Daoy (cell line): ENCODE data around the gene FXYD7. TPM values are rescaled to one million over a fixed set of nuclear protein-coding genes. Genes with fewer than 3 reads are reported as not detected.
"Not testable (repeated sequence)": the region's sequence is repeated elsewhere in the genome, so short reads cannot be mapped to it uniquely, and the experiment has no call there.

Experiments used
- DNase-seq: peaks from one replicate; pipeline ENCODE4 v3.0.0-alpha.2; 2015; ENCODE audit warnings: low read depth
- total RNA-seq: library from RNA; depleted of rRNA; stranded (reverse); fragments of >200 nt; shearing (Covaris generic); gene quantifications from 2 replicates; pipeline ENCODE4 v1.2.3, GENCODE V29; 2014

FXYD7 gene
- total RNA-seq, 1 experiment from 2014 or later = 0.29 TPM

DNA sequence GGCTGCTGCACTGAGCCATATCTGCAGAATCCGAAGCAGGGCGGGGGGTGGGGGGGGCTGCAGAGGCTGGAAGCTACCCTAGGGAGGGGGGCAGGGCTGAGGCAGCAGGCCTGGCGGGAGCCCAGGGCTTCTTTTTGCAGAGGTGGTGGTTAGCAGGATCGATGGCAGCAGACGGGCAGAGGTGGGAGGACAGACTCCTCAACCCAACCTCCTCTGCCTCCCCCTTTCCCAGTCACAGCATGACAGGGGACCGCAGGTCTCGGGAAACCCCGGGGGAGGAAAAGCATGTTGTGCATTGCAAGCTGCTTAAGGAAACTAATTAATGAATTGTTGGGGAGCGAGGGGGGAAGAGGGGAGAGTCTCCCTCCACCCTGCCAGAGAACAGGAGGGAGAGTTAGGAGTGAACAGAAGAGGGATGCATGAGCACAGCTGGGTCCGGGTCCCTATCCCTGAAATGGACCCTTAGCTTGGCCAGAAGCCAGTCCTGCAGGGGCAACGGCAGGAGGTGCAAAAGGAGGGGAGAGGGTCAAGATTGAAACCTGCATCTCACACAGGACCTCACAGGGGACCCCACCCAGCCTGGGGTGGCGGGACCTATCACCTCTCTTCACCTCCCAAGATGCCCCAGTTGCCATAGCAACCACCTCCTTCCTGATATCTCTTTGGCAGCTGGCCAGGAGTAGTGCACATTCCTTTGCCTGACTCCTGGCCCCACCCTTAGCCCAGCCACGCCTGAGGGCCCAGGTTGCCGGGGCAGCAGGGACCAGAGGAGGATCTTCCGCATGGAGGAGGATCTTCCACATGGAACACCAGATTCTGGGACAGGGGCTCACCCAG, 1.8 kb downstream of the FXYD7 start:
- peak; percentile 68 for DNase-seq

DNA sequence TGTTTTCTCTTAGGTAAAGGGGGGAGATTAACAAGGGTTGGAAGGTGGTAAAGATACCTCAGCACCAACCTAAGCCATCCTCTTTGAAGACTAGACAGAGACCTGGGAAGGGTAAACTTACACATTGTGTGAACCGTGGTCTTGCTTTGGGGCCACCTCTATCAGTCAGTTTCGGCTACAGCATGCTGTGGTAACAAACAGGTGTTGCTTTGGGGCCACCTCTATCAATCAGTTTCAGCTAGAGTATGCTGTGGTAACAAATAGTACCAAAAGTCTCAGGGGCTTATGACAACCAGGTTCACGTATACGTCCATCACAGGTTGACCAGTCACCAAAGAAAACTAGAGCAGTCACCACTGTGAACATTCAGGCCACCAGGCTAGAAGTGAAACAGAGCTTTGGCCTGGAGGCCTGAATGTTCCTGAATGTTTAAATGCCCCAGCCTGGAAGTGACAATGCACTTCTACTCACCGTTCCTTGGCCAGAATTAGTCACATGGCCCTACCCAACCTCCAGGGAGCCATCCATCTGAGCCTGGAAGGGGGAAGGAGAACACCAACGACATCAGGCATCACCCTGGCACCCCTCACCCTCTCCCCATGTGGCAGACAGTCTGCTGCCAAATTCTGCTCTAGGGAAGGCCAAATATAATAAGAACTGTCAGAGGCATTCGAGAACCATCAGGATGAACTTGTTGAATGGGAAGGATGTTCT, 3.8 kb downstream of the FXYD7 start:
- DNase-seq = no peak

DNA sequence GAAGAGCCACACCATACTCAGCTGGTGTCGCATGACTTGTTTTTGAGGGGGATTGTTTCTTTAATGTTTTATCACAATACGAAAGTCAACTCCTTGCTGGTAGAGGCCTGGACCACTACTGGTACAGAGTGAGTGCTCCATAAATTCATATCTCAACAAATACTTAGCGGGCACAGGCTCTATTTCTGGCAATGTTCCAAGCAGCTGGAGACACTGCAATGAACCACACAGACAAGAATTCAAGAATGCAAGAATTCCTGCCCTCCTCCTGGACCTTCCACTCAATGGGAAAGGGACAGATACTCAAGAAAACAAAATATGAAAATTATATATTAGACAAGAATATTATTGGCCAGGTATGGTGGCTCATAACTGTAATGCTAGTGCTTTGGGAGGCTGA, 6.4 kb downstream of the FXYD7 start:
- DNase-seq = no peak

DNA sequence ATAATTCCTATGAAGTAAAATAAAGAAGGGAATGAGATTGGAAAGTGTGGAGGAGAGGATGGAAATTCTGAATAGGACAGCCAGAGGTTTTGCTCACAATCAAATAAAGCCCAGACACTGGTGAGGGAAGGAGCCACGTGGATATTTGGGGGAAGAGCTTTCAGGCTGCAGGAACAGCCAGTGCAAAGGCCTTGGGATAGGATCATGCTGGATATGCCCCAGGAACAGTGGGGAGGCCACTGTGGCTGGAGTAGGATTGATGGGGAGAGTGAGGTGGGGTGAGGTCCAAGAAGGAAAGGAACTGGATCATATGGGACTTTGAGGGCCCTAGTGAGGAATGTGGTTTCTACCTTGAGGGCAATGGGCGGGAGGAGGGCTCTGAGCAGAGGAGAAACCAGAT, 7.4 kb downstream of the FXYD7 start:
- no peak for DNase-seq

DNA sequence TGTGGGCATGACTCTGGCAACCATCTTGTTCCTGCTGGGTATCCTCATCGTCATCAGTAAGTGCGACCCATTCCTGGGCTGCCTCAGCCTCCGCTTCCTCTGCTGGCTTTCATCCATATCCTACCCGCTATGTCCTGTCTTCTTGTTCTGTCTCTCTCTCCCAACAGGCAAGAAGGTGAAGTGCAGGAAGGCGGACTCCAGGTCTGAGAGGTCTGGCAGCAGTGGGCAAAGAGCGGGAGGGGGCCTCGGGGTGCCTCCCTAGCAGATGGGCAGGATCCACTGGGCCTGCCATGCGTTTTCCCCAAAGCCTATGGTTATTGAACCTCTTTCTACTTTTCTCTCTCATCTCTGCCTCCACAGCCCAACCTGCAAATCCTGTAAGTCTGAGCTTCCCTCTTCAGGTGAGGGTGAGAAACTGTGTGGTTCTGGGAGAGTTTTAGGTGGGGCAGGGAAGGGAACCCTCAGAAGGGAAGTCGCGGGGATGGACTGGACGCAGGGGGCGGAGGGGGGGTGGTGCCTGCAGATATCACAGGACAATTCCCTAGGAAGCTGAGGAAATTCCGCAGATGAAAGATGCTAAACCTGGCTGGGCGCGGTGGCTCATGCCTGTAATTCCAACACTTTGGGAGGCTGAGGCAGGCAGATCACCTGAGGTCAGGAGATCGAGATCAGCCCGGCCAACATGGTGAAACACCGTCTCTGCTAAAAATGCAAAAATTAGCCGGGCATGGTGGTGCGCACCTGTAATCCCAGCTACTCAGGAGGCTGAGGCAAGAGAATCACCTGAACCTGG, 8.4 kb downstream of the FXYD7 start:
- no peak for DNase-seq

DNA sequence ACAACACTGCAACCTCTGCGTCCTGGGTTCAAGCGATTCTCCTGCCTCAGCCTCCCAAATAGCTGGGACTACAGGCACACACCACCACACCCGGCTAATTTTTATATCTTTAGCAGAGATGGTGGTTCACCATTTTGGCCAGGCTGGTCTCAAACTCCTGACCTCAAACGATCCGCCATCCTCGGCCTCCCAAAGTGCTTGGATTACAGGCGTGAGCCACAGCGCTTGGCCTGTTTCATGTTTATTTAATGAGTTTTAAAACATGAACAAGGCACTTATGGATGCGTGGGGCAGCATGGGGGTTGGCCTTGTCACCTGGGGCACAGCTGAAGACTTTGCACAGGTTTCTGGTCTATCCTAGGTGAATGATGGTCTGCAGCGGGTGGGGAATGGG, 10.1 kb downstream of the FXYD7 start:
- DNase-seq = not testable (repeated sequence)

DNA sequence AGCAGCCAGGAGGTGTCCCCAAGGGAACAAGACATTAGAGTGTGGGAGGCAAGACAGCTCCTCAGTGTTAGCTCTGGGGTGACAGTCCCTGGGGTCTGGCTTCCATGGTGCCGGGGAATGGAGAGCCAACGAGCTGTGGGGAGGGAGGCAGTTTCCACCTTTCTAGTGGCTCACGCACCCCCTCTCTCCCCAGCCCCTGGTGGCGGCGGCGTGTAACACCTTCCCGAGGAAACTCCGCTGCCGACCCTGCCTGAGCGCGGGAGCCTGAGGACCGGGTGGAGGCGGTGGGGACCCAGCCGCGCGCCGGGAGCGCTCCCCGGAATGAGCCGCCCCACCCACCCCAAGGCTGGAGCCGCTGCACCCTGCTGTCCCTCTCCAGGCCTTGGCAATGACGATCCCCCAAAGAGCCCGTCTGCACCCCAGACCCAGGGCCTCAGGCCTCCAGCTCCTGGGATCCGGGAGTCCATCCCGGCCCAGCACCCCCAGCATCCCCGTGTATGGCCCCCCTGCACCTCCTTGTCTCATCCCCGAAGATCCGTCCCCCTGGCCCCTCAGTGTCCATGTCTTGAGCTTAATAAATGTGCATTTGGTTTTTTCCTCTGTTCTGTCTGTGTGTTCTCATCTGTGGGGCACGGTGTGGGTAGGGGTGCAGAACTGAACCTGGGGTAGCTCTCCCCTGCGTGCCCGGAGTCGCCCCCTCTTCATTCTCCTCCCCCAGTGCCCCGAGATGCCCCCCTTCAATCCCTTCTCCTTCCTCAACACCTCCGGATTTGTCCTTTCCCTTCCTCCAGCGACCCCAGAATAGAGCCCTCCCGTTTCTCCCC, 10.9 kb downstream of the FXYD7 start:
- DNase-seq = peak; percentile 63

DNA sequence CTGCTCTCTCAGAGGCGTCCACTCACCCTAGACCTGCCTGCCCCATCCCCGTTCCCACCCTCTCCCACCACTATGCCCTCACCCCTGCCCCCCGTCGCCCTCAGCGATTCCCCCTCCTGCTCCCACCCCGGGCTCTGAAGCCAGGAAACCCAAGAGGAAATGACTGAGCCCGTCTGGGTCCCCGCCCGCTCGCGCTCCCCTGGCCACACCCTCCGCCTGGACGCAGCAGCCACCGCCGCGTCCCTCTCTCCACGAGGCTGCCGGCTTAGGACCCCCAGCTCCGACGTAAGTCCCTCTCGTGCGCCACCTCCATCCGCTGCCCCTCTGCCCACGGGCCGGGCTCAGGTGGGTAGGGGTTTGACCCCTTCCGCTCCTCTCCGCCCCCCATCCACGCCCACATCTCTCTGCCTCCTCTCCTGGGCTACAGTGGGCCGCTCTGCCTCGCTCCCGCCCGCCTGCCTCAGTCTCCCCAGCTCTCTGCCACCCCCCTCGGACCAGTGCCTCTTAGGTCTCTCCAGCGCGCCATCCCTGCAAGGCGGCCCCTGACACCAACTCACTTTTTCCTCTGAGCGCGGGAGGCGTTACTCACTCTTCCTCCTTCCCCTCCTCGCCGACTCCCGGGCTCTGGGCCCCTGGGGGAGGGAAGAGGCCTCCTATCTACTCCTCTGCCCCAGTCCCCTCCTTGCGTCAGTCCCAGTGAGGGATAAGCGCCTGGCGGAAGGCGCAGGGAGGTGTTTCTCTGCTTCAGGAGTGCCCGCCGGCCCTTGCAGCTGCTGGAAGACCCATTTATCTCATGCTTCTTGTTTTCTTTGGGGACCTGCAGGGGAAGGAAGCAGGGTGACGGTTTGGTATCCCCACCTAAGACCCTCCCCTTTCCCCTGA, 11.7 kb downstream of the FXYD7 start, which contains the start of gene FXYD5:
Gene FXYD5, plus strand, starts transcription at position 211 of the 882 bp plus-strand sequence. CDS start 816 bp downstream, outside the sequence.
- DNase-seq = peak; percentile 86

DNA sequence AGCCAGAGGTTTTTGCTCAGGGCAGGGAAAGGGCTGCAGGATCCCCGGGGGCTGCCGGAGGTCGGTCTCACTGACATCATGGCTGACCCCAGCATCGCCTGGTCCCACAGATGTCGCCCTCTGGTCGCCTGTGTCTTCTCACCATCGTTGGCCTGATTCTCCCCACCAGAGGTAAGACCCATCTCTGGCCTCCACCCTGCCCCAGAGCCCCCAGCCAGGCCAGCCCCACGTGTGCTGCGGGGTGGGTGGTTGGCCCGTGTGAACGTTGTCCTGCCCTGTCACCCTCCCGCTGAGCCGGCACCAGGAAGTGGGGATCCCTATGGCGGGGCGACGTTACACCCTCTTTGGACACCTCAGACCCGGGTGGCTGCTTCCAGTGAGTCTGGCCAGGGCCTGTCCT, 12.4 kb downstream of the FXYD7 start:
- no peak for DNase-seq

DNA sequence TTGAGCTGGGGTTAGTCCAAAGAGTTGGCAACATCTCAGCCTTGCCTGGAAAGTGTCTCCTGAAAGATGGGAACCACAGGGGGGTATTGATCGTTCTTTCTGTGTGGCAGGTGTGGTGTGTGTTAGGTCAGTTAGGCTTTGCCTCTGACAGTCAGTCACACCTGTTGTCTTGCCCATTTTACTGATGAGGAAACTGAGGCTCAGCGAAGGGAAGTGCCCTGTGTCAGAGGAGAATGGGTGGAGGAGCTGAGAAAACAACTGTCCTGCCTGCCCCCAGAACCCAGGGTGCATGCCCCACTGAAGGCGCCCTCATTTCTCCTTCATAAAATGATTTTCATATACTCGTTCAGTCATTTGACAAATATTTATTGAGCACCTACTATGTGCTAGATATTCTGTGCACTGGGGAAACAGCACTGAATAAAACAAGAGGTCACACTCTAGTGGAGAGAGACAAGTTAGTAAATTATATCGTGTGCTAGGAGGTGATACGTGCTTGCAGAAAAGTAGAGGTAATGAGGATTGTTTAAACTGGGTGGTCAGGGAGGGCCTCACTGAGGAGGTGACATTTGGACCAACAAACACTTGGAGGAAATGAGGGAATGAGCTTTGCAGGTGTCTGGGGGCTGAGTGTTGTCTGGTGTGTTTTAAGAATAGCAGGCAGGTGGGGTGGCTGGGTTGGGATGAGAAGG, 13.1 kb downstream of the FXYD7 start:
- no peak for DNase-seq

DNA sequence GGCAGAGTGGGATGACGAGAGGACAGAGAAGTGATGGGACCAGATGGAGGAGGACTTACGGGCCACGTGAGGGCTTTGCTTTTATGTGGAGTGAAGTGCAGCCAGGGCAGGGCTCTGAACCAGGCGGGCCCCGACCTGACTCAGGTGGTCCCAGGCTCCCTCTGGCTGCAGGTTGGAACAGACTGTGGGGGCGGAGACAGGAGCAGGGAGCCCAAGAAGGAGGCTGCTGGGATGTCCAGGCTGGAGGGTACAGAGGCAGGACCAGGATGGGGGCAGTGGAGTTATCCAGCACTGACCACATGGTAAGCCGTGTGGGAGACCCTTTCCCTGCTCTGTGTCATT, 13.6 kb downstream of the FXYD7 start:
- DNase-seq = no peak

DNA sequence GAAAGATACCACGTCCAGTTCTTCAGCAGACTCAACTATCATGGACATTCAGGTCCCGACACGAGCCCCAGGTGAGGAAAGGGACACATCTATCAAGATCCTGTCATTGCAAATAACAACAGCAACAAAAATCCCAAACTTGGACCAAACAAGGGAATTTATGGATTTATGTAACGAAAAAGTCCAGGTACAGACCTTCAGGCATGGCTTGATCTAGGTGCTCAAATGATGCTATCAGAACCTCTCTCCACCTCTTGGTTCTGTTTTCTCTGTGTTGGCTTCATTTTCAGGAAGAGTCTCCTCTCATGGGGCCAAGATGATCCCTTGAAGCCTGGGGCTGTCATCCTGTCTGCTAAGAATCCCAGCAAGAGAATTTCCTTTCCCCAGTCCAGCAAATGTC, 14.4 kb downstream of the FXYD7 start:
- DNase-seq = no peak

DNA sequence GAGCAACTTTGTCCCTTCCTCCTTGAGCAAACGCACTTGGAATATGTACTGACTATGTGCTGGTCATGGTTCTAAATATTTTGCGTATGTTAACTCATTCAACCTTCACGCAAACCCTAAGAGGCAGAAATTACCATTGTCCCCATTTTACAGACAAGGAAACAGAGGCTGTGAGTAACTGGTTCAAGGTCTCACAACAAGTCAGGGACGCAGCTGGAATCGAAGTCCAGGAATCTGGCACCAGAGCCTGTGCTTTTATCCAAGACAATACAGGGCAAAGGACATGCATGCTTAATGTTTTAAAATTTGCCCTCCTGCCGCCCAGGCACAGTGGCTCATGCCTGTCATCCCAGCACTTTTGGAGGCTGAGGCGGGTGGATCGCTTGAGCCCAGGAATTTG, 16.6 kb downstream of the FXYD7 start:
- no peak for DNase-seq

DNA sequence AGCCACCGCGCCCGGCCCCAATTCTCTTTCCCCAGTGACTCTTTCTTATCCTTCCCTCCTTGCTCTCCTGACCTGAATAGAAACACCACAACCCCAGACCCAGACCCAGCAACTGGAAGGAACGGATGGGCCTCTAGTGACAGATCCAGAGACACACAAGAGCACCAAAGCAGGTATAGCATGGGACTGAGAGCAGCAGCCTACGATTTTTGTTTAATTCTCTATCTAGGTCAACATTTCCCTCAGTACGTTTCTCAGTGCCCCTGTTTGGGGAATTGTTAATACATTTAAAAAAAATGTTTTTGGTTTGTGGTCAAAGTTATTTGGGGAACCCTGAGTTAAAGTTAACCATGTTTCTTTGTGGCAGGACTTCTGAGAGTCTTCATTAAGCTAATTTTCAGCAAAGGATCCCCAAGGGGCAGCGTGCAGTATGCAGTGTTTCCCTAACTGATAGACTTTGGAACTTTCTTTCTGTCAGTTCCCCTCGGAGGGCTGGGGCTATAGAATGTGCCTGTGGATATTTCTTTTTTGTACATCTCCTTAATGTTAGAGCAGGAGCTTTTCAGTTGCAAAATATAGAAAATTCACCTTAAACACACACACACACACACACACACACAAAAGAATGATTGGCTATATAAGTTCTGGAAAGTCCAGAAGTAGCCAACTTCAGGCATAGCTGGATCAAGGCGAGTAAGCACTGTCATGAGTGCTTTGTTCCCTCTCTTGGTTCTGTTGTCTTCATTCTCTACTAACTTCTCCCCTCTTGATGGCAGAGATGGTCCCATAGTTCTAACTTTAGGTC, 17.8 kb downstream of the FXYD7 start:
- no peak for DNase-seq

DNA sequence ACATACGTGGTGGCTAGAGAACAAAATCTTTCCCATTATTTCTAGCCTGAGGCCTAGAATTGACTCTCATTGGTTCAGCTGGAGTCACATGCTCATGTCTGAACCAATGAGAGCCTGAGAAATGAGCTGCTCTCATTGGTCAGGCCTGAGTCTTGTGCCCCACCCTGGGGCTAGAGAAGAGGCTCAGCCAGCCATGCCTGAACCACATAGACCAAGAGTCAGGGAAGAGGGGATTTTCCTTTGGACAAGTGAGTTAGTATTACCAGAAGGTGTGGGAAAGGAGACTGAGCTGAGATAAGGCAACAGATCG, 18.3 kb downstream of the FXYD7 start:
- no peak for DNase-seq

DNA sequence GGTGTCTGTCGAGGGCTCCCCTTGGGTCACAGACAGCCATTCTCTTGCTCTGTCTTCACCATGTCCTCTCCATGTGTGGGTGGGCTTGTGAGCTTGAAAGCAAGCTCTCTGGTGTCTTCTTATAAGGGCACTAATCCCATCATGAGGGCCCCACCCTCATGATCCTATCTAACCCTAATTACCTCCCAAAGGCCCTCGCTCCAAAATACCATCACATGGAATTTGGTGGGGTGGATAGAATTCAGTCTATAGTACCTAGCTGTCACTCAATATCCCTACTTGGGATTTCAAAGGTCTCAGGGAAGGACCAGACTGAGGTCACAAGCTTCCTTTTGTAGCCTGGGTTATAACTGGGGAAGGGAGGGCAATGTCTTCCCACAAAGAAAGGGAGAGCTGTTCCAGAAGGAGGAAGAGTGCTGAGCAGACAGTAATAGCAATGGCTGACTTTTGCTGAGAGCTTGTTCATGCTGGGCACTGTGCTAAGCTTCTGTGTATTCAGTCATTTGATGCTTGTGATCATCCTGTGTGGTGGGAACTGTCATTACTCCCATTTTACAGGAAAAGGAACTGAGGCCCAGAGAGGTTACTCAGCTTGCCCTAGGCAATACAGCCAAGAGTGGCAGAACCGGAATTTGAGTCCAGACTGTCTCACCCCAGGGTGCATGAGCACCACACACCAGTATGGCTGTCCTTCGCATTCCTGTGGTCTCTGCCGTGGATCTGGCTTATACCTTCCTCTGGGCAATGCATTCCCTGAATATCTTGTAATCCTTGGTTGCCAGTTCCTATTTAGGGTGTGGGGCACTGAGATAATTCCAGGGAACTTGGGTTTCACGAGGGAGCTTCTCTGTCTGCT, 19.6 kb downstream of the FXYD7 start:
- peak; percentile 56 for DNase-seq

DNA sequence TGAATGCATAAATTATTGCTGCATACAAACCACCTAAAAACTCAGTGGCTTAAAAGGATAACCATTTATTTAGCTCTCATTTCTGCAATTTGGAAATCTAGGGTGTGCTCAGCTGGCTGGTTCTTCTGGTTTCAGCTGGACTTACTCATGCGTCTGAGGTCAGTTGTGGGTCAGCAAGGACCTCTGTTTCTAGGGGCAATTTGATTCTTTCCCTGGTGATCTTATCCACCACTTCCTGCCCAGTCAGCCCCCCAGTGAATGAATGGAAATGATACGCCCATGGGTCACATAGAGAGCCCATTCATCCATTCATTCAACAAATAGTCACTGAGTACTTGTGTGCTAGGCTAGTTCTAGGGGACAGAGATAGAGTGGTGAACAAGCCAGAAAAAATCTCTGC, 21.4 kb downstream of the FXYD7 start:
- peak; percentile 57 for DNase-seq
